Measurements from ENCODE around the gene MCUB. TPM values are rescaled to one million over a fixed set of nuclear protein-coding genes. Genes with fewer than 3 reads are reported as not detected.

MCUB gene
- total RNA-seq, 1 donor from 2014 or later, result 14.8 TPM

DNA sequence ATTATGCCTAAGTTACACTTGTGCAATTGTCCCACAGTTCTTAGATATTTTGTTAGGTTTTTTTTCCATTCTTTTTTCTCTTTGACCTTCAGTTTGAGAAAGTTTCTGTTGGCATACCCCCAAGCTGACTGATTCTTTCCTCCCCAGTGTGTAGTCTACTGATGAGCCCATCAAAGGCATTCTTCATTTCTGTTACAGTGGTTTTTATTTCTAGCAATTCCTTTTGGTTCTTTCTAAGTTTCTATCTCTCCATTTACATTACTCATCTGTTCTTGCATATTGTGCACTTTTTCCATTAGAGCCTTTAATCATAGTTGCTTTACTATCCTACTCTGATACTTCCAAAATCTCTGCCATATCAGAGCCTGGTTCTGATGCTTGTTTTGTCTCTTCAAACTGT, 111.3 kb downstream of the MCUB start:
- no peak for DNase-seq
- Histone ChIP-seq H3K4me1 (no peaks in the 10 kb centered on the region), H3K36me3 (no peaks in the 10 kb centered on the region), H3K27ac (no peak overlapping the region), H3K27me3 (no peaks in the 10 kb centered on the region), H3K9me3 (no peaks in the 10 kb centered on the region), H3K4me3 (no peak overlapping the region)
- TF ChIP-seq, protein P1, sequence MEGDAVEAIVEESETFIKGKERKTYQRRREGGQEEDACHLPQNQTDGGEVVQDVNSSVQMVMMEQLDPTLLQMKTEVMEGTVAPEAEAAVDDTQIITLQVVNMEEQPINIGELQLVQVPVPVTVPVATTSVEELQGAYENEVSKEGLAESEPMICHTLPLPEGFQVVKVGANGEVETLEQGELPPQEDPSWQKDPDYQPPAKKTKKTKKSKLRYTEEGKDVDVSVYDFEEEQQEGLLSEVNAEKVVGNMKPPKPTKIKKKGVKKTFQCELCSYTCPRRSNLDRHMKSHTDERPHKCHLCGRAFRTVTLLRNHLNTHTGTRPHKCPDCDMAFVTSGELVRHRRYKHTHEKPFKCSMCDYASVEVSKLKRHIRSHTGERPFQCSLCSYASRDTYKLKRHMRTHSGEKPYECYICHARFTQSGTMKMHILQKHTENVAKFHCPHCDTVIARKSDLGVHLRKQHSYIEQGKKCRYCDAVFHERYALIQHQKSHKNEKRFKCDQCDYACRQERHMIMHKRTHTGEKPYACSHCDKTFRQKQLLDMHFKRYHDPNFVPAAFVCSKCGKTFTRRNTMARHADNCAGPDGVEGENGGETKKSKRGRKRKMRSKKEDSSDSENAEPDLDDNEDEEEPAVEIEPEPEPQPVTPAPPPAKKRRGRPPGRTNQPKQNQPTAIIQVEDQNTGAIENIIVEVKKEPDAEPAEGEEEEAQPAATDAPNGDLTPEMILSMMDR (IDR thresholded peaks at IDR 0.05), result no peak
- no peak for ATAC-seq
- intact Hi-C loops (cut with DNase I), result no loop called here

DNA sequence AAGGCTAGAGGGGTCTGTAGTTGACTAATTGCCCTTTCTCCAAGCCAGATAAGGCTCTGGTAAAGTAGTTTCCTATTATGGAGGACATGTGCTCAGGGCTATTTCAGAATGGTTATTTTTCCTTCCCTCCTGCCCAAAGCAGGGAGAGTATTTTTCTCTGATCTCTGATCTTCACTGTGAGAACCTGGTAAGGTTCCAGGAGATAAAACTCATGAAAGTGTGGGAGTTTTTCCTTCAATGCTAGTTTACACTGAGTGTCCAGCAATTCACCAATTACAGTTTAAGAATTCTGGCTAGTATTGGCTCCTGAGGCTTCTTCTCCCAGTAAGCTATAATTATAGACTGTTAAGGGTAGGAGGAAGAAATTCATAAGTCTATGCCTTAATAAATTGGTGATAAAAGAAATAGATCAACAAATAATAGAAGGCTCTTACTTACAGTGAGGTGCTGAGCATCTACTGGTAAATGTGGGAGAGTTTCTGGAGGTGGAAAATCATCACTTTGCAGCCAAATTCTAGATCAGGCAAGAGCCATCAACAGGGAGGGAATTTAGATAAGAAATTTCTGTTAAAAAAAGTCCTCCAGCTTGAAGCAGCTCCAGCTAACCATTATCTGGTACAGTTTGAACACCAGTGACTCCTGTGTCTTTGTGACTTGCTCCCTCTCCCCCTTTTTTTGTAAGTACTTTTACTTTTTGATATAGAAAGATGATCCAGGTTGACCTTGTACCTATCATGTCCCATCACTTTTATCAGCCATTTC, 112.3 kb downstream of the MCUB start:
- intact Hi-C loops (cut with DNase I), result no loop called here
- no peaks in the 10 kb centered on the region for H3K4me1 ChIP-seq
- H3K4me3 ChIP-seq, result no peak overlapping the region
- TF ChIP-seq, protein P1 (IDR thresholded peaks at IDR 0.05), result no peak
- ATAC-seq, result no peak
- no peaks in the 10 kb centered on the region for H3K9me3 ChIP-seq
- no peaks in the 10 kb centered on the region for H3K36me3 ChIP-seq
- no peak overlapping the region for H3K27ac ChIP-seq
- no peak for DNase-seq
- H3K27me3 ChIP-seq, result no peaks in the 10 kb centered on the region

GRCh38 chr4:109673303-109673702, 113.3 kb downstream of the MCUB start:
- DNase-seq, result no peak
- ATAC-seq, result no peak
- Histone ChIP-seq H3K4me3 (no peak overlapping the region), H3K36me3 (no peaks in the 10 kb centered on the region), H3K9me3 (no peaks in the 10 kb centered on the region), H3K27ac (no peak overlapping the region), H3K4me1 (no peaks in the 10 kb centered on the region), H3K27me3 (no peaks in the 10 kb centered on the region)
- TF ChIP-seq, protein P1 (IDR thresholded peaks at IDR 0.05), result no peak
- intact Hi-C loops (cut with DNase I), result no loop called here

- ATAC-seq (peak; percentile 48), DNase-seq (no peak)
- H3K27ac ChIP-seq, result no peak overlapping the region
- H3K36me3 ChIP-seq, result no peaks in the 10 kb centered on the region
- intact Hi-C loops (cut with DNase I), result no loop called here
- no peaks in the 10 kb centered on the region for H3K9me3 ChIP-seq
- no peak overlapping the region for H3K4me3 ChIP-seq
- H3K4me1 ChIP-seq, result no peaks in the 10 kb centered on the region
- TF ChIP-seq, protein P1 (IDR thresholded peaks at IDR 0.05), result no peak
- no peaks in the 10 kb centered on the region for H3K27me3 ChIP-seq
Observed at GRCh38 chr4:109675181-109675580, 115.1 kb downstream of the MCUB start.

GRCh38 chr4:109675843-109676242, 115.8 kb downstream of the MCUB start:
- TF ChIP-seq, protein P1 (IDR thresholded peaks at IDR 0.05), result no peak
- Histone ChIP-seq H3K9me3 (no peaks in the 10 kb centered on the region), H3K27me3 (no peaks in the 10 kb centered on the region), H3K36me3 (no peaks in the 10 kb centered on the region), H3K27ac (no peak overlapping the region), H3K4me1 (no peaks in the 10 kb centered on the region), H3K4me3 (no peak overlapping the region)
- intact Hi-C loops (cut with DNase I), result no loop called here
- ATAC-seq, result no peak
- no peak for DNase-seq

All from upper lobe of right lung (tissue), 1 donor.